Urothelium cell line (cell line): ENCODE measurements around the gene TRIM73.
"Not testable (repeated sequence)": the region's sequence is repeated elsewhere in the genome, so short reads cannot be mapped to it uniquely, and the experiment has no call there.

Experiments used
- DNase-seq: peaks from one replicate; pipeline ENCODE4 v3.0.0; 2011; ENCODE audit warnings: low spot score, mixed read lengths
- FAIRE-seq: peaks from 2 replicates; lab custom pipeline; 2011; peaks lifted over from hg19 to GRCh38; lab: Jason Lieb, UNC

TRIM73 gene

GRCh38 chr7:75395329-75395728 is at the start of gene TRIM73:
TSS of gene TRIM73 (plus strand) at chr7:75395629. CDS start at chr7:75398934, 3,305 bp downstream.
- not testable (repeated sequence) for DNase-seq, FAIRE-seq

- FAIRE-seq, DNase-seq: not testable (repeated sequence)
Measured at GRCh38 chr7:75358671-75359541, 36.5 kb upstream of the TRIM73 start.

- not testable (repeated sequence) for FAIRE-seq, DNase-seq
Measured at GRCh38 chr7:75359542-75359848, 35.9 kb upstream of the TRIM73 start.

GRCh38 chr7:75364079-75364478 is 31.4 kb upstream of the TRIM73 start:
- not testable (repeated sequence) for DNase-seq, FAIRE-seq

GRCh38 chr7:75366643-75367042 is 28.8 kb upstream of the TRIM73 start:
- FAIRE-seq, DNase-seq: not testable (repeated sequence)

GRCh38 chr7:75367313-75367712 is 28.1 kb upstream of the TRIM73 start:
- not testable (repeated sequence) for FAIRE-seq, DNase-seq

GRCh38 chr7:75374144-75374518 is 21.3 kb upstream of the TRIM73 start:
- DNase-seq, FAIRE-seq: not testable (repeated sequence)

GRCh38 chr7:75374519-75375317 is 20.7 kb upstream of the TRIM73 start:
- not testable (repeated sequence) for FAIRE-seq

GRCh38 chr7:75393194-75393593 is 2.2 kb upstream of the TRIM73 start:
- not testable (repeated sequence) for DNase-seq, FAIRE-seq

More at GRCh38 chr7:75374519-75375317, 20.7 kb upstream of the TRIM73 start:
- not testable (repeated sequence) for DNase-seq

GRCh38 chr7:75397865-75398264 is 2.4 kb downstream of the TRIM73 start:
- FAIRE-seq, DNase-seq: not testable (repeated sequence)

- DNase-seq, FAIRE-seq: not testable (repeated sequence)
Measured at GRCh38 chr7:75398771-75399700, 3.6 kb downstream of the TRIM73 start.

- DNase-seq, FAIRE-seq: not testable (repeated sequence)
Measured at GRCh38 chr7:75400575-75400974, 5.1 kb downstream of the TRIM73 start.

- FAIRE-seq, DNase-seq: not testable (repeated sequence)
Measured at GRCh38 chr7:75403455-75404443, 8.3 kb downstream of the TRIM73 start.

- FAIRE-seq, DNase-seq: not testable (repeated sequence)
Measured at GRCh38 chr7:75404663-75405062, 9.2 kb downstream of the TRIM73 start.

GRCh38 chr7:75409880-75410822 is 14.7 kb downstream of the TRIM73 start:
- peak; percentile 89 for FAIRE-seq
- not testable (repeated sequence) for DNase-seq

GRCh38 chr7:75410823-75411173 is 15.4 kb downstream of the TRIM73 start:
- DNase-seq, FAIRE-seq: not testable (repeated sequence)

GRCh38 chr7:75414204-75414603 is 18.8 kb downstream of the TRIM73 start:
- FAIRE-seq = not testable (repeated sequence)

More at GRCh38 chr7:75414204-75414603, 18.8 kb downstream of the TRIM73 start:
- DNase-seq = not testable (repeated sequence)
